HG03575 (cell line): Measurements from ENCODE around the gene SEMA6A.

Source experiments
- ATAC-seq: cut with Tn5 transposase; IDR thresholded peaks from one replicate; pipeline ENCODE4 v1.9.1; 2021; ENCODE audit not compliant: unreplicated experiment, insufficient number of reproducible peaks, low FRiP score; ENCODE audit errors: extremely low read depth

SEMA6A gene

GRCh38 chr5:116401576-116401975, 173.0 kb downstream of the SEMA6A start:
- ATAC-seq = no peak

- no peak for ATAC-seq
These were observed 178.0 kb downstream of the SEMA6A start for GRCh38 chr5:116396476-116397099.

- no peak for ATAC-seq
These were observed 178.9 kb downstream of the SEMA6A start for GRCh38 chr5:116395631-116396203.

- no peak for ATAC-seq
These were observed 179.4 kb downstream of the SEMA6A start for GRCh38 chr5:116395226-116395625.

- ATAC-seq = no peak
These were observed 180.3 kb downstream of the SEMA6A start for GRCh38 chr5:116394186-116394867.
